HEK293T (cell line): Measurements from ENCODE around the gene ENDOD1.

Experiments used
- ARNT ChIP-seq: fragments of 450-650 bp; IDR thresholded peaks from 2 replicates; pipeline ENCODE4 v1.6.1; 2017; ENCODE audit warnings: mild to moderate bottlenecking
- BHLHE40 ChIP-seq: fragments of 450-650 bp; IDR thresholded peaks from 2 replicates; pipeline ENCODE4 v1.6.1; 2016; ENCODE audit warnings: mild to moderate bottlenecking, moderate library complexity, borderline replicate concordance
- ELF4 ChIP-seq: fragments of 450-650 bp; IDR thresholded peaks from 2 replicates; pipeline ENCODE4 v1.6.1; 2017; ENCODE audit warnings: antibody characterized with exemption
- FOXA1 ChIP-seq: fragments of 450-650 bp; IDR thresholded peaks from 2 replicates; pipeline ENCODE4 v1.6.1; 2016; ENCODE audit warnings: mild to moderate bottlenecking
- FOXK2 ChIP-seq: fragments of 450-650 bp; IDR thresholded peaks from 2 replicates; pipeline ENCODE4 v1.6.1; 2016; ENCODE audit warnings: mild to moderate bottlenecking
- FOXM1 ChIP-seq: fragments of 450-650 bp; IDR thresholded peaks from 2 replicates; pipeline ENCODE4 v1.6.1; 2017; ENCODE audit warnings: mild to moderate bottlenecking, borderline replicate concordance
- L3MBTL2 ChIP-seq: fragments of 450-650 bp; conservative IDR thresholded peaks from 2 replicates; pipeline ENCODE4 v1.6.1; 2016; ENCODE audit warnings: mild to moderate bottlenecking
- LEF1 ChIP-seq: fragments of 450-650 bp; IDR thresholded peaks from 2 replicates; pipeline ENCODE4 v1.6.1; 2017; ENCODE audit warnings: mild to moderate bottlenecking, borderline replicate concordance
- NFRKB ChIP-seq: fragments of 450-650 bp; IDR thresholded peaks from 2 replicates; pipeline ENCODE4 v1.6.1; 2016; ENCODE audit warnings: mild to moderate bottlenecking, moderate library complexity
- SP1 ChIP-seq: fragments of 450-650 bp; IDR thresholded peaks from 2 replicates; pipeline ENCODE4 v1.6.1; 2017
- SUZ12 ChIP-seq: fragments of 450-650 bp; IDR thresholded peaks from 2 replicates; pipeline ENCODE4 v1.6.1; 2016; ENCODE audit warnings: mild to moderate bottlenecking
- TARDBP ChIP-seq: fragments of 450-650 bp; IDR thresholded peaks from 2 replicates; pipeline ENCODE4 v1.6.1; 2016
- TF ChIP-seq, protein P1 (sequence below): fragments of 450-650 bp; IDR thresholded peaks from 2 replicates; pipeline ENCODE4 v1.6.1; 2016

DNA sequence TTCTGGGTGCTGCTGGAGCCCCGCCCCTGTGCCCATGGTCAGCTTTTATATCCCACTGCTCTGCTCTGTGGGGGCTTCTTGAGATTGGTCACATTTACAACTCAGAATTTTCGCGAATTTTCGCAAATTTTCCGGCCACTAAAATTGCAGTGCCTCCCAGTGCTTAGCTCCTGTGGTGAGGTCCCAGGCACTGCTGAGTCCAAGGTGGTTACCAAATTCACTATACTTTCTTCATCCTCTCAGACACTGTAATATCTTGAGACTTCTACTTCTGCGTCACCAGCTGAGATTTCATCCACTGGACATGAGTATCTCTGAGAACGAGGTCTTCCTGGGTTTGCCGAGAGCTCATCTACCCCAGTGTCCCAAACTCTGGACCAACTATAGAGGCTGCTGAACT, 31.7 kb upstream of the ENDOD1 start:
- TF ChIP-seq BHLHE40, result no peak
- TF ChIP-seq LEF1, result no peak
- no peak for TF ChIP-seq NFRKB
- TF ChIP-seq, protein P1, sequence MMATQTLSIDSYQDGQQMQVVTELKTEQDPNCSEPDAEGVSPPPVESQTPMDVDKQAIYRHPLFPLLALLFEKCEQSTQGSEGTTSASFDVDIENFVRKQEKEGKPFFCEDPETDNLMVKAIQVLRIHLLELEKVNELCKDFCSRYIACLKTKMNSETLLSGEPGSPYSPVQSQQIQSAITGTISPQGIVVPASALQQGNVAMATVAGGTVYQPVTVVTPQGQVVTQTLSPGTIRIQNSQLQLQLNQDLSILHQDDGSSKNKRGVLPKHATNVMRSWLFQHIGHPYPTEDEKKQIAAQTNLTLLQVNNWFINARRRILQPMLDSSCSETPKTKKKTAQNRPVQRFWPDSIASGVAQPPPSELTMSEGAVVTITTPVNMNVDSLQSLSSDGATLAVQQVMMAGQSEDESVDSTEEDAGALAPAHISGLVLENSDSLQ, result no peak
- no peak for TF ChIP-seq ELF4
- no peak for TF ChIP-seq FOXK2
- no peak for TF ChIP-seq SUZ12
- TF ChIP-seq ARNT, result no peak
- no peak for TF ChIP-seq TARDBP
- no peak for TF ChIP-seq FOXM1
- no peak for TF ChIP-seq SP1
- no peak for TF ChIP-seq FOXA1
- TF ChIP-seq L3MBTL2, result no peak
